ENCODE data around the gene WDR18.

The WDR18 gene

GRCh38 chr19:1008268-1009040, 24.3 kb downstream of the WDR18 start:
- no peak for DNase-seq (ENCODE audit: low spot score)

DNA sequence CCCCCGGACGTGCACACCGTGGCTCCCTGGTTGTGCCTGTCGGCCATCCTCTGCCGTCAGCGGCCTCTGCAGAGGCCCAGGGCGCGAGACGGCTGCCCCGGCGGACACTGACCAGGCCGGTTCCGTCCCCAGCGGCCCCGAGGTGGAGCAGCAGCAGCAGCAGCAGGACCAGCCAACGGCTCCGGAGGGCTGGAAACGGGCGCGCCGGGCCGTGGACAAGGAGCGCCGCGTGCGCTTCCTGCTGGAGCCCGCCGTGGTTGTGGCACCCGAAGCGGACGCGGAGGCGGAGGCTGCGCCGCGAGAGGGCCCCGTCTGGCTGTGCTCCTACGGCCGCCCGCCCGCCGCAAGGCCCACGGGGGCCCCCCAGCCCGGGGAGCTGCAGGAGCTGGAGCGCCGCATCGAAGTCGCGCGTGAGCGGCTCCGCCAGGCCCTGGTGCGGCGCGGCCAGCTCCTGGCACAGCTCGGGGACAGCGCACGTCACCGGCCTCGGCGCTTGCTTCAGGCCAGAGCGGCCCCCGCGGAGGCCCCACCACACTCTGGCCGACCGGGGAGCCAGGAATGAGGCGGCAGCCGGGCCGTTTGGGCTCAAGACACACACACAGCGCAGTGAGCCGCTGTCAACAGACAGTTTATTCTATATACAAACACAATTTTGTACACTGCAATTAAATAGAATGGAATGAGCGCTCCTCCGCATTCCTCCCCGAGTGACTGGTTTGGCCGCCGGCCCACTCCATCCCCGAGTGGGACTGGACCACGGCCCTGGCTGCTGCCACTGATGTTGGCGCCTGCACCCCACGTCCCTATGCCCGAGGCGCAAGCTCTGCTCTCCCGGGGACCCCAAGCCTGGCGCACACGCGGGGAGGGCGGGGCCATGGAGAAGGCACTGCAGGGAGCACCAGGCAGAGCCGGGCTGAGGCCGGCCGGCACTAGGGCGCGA, 25.2 kb downstream of the WDR18 start:
- DNase-seq (ENCODE audit: low spot score) = no peak

GRCh38 chr19:1009981-1010538, 25.9 kb downstream of the WDR18 start:
- no peak for DNase-seq (ENCODE audit: low spot score)

DNA sequence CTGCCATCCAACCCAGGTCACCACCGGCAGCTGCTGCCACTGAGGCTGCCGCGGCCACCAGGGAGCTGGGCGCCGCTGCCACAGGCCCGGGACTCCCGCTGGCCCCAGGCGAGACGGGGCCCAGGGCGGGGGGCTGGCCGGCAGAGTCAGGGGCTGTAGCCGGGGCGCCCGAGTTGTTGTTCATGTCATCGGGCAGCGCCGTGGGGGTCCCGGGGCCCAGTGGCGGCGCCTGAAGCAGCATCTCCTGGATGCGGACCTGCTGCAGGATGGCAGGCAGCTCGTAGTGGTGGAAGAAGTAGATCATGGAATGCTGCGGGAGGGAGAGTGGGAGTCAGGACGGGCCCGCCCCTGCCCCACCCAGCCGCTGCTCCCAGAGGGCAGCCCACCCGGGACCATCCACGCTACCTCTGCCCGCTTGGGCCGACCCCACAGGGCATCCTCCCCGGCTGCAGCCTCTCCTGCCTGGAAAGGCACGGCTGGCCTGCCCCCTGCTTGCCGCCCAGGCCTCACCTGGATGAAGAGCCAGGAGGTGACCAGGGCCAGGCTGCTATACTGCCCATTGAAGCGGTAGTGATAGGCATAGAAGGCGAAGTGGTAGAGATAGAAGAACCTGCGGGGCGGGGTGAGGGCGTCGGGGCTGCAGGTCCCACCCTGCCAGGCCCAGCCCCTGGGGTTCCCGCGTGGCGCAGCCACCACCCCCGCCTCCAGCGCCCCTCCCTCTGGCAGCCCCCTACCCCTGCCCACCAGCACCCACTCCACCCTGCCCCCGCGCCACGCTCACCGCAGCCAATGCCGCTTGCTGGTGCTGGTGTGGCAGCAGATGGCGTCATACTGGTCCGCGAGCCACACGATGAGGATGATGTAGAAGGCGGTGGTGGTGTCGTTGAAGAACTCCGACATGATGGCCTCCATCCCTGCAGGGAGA, 26.7 kb downstream of the WDR18 start:
- DNase-seq (ENCODE audit: low spot score) = no peak

DNA sequence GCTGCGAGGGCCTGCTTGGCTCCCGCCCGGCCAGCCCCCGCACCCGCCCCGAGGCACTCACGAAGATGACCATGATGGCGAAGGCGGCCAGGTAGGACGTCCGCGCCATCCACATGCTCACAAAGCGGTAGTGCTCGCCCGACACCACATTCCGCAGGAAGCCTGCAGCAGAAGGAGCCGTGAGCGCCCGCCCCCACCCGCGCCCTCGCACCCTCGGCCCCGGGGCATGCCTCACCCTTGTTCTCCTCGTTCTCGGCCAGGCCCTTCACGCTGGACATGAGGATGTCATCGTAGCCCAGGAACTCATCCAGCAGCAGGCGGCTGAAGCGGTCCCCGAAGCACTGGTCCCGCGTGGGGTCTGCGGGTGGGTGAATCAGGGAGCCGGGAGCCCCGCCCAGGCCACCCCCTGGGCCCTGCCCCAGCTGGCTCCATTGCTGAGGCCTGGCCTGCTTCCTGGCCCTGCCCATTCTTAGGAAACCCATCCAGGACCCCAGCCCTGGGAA, 27.7 kb downstream of the WDR18 start:
- DNase-seq (ENCODE audit: low spot score) = no peak

- DNase-seq (ENCODE audit: low spot score) = no peak
These were observed 28.2 kb downstream of the WDR18 start for GRCh38 chr19:1012334-1012733.

DNA sequence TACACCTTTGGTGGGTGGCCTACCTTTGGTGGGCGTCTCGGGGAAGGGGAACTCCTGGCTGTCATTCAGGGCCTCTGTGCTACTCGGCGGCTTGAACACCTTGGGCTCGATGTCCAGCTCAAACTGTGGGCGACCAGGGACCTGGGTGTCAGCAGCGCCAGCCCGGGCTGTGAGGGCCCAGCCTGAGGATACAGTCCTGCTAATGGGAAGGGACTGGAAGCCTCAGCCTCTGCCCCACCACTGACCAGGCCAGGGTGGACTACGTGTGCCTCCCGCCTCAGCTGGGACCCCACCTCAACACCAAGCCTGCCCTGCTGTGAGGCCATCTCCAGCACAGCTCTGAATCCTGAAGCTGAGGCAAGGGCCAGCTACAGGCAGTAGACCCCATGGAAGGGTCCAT, 29.1 kb downstream of the WDR18 start:
- no peak for DNase-seq (ENCODE audit: low spot score)

DNA sequence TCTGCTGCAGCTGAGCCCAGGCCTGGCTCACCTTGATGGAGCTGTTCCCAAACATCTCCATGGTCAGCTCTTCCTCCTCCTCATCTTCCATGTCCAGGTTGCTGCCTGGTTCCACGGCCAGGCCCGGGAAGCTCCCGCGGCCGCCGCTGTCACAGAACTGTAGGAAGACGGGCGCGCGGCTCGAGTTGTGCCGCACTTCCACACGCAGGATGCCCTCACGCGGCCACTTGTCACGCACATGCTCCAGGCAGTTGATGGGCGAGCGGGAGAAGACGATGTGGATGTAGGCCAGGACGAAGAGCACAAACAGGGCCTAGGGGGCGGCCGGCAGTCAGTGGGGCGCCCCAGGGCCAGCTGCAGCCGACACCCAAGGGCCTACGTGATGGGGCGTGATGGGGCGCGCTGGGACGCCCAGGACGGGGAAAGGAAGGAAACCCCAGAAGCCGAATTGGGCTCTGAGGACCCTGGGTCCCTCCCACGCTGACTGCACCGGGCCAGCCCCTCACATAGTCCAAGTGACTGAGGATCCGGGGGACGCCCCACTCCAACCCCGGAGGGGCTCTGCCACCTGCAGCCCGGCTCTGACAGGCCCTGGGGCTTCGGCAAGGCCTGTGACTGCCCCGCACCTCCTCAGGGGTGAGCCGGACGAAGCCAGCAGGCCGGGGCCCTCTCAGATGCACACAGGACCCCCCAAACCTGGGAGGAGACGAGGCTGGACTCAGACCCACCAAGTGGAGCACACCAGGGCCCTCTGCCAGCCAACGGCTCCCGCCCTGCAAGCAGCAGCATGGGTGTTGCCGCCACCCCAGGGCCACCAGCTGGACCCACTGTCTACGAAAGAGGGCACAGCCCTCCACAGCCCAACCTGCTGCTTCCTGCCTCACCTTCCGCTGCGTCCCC, 30.3 kb downstream of the WDR18 start:
- no peak for DNase-seq (ENCODE audit: low spot score)

DNA sequence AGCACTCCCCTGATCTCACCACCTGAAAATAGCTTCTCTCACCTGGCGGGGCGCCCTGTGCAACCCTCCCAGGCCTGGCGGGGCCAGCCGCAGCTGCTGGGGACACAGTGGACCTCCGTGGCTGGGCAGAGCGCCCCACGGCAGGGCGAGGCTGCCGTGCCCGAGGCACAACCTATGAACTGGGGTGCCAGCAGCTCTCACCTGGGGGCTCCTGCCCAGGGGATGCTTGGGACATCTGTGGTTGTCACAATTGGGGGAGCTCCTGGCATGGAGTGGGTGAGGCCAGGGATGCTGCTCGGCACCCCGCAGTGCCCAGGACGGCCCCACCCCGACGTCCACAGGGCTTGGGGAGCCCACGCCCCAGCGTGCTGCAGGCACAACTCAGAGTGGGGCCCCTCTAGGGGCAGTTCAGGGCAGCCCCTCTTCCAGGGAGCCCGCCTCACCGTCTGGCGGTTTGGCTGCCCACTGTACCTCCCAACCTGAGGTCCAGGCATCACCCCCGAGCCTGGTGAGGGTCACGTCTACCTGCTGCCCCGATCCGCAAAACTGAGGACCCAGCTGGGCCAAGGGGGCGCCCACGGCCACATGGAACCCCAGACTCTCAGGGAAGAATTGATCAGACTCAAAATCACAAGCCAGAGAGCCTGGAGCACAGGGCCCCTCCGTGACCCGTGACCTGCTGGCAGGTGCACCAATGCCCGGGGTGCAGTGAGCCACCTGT, 31.1 kb downstream of the WDR18 start:
- no peak for DNase-seq (ENCODE audit: low spot score)

- DNase-seq (ENCODE audit: low spot score) = no peak
These were observed 31.9 kb downstream of the WDR18 start for GRCh38 chr19:1015782-1016646.

DNA sequence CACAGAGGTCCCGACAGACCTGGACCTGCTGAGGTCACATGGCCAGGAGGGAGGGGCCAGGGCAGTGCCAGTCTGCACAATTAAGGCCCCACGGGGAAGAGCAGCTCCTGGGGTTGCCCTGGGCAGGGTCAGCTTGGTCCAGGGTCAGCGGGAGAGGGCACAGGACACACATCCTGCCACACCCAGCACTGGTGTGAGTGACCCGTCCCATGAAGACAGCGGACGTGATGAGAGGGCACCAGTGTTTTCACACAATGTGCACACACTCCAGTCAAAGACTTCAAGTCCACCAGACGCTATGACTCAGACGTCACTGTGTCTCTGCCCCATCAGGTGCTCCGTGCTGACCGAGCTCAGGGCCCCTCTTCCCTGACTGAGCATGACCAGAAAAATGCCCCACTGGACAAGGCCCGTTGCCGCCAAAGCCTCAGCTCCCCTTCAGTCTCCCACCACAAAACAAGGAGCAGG, 32.5 kb downstream of the WDR18 start:
- no peak for DNase-seq (ENCODE audit: low spot score)

DNA sequence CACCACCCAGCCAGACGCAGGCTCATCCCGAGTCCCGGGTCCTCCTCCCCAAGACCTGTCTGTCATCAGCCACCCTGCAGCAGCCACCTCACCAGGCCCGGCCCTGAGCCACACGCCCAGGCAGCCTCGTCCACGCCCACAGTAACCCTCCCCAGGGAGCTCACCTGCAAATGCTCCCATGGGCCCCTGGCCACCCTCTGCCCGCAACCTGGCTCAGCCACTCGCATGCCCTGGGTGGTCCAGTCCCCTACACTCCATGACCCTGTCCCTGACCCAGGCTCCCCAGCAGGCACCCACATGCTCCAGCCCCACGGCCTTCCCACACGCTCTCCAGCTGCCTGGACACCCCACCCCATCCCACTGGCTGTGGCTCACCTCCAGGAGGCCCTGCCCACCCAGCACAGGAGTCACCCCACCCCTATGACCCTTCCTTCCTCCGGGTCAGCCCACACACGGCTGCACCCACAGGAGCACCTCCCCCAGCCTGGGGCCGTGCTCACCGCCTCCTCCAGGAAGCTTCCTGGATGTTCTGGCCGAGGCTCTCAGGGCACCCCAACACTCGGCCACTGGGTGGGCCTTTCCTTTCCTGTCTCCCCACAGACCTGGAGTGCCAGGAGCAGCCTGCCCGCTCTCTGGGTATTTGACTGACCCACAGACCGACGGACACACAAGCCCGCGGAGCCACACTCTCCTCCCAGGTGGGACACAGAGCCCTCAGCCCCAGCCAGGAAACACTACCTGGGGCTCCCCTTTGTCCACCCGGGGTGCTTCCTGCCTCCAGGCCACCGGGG, 33.2 kb downstream of the WDR18 start:
- DNase-seq (ENCODE audit: low spot score) = no peak

DNA sequence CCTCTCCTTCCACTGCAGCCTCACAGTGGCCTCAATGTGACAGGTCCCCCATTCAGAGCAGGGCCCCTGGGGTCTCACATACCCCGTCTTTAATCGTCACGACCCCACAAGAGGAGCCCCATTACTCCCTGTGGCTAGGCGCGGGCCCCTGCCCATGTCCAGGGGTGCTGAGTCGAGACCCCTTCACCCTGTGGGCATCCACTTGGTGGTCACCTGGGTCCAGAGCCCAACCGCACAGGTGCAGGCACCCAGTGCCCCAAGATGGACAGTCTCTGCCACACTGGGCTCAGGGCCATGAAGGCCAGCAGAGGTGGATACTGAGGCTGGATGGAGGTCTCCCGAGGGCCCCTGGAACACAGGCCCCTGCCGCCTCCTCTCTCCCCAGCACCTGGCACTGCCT, 33.8 kb downstream of the WDR18 start:
- no peak for DNase-seq (ENCODE audit: low spot score)

DNA sequence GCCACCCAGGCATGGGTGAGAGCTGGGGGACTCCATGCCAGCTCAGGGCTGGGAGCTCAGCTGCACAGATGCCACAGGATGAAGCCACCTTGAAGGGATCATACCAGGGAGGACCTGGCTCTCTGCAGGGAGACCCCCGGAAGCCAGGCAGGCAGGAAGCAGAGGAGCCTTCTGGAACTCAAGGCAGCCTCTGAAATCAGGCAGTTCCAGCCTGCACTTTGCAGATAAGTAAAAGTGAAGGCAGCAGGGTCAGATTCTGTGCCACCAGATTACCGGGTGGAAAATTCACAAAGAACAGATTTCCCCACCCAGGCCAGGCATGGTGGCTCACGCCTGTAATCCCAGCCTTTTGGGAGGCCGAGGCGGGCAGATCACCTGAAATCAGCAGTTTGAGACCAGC, 34.2 kb downstream of the WDR18 start:
- no peak for DNase-seq (ENCODE audit: low spot score)

DNA sequence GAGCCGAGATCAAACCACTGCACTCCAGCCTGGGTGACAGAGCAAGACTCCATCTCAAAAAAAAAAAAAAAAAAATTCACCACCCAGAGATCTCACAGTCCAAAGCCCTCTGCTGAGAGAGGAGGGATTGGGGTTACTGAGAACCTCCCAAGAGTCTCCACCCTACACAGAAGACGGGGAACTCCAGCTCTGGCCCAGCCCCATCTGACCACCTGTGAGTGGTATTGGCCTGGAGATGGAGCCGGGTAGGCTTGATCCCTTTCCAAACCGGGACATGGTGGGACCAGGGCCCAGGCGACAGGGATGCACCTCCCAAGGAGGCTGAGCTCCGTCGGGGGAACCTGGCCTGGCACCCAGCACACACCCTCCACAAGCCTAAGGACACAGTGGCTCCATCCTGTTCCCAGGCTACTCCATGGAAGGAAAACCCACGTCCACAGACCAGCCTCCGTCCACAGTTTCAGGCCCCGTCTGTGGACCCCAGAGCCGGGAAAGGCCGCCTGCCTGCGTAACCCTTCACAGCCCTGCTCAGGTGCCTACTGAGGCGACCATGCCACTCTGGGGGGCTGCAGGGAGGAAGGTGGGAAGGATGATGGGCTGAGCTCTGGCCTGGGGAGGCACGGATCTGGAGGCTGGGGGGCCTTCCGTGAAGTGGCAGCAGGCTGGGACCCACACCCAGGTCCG, 34.9 kb downstream of the WDR18 start:
- no peak for DNase-seq (ENCODE audit: low spot score)

GRCh38 chr19:1019616-1019961, 35.4 kb downstream of the WDR18 start:
- no peak for DNase-seq (ENCODE audit: low spot score)
